H1 (cell line): ENCODE results near the gene MFGE8. TPM values are rescaled to one million over a fixed set of nuclear protein-coding genes. Genes with fewer than 3 reads are reported as not detected.

ENCODE experiments used
- CTCF ChIA-PET: fragments of 300-600 bp; sonication (Branson Sonifier 250); formaldehyde crosslinking; loops from one replicate; lab custom pipeline; 2021; ENCODE audit not compliant: partially characterized antibody; lab: Charles Lee
- POLR2A ChIA-PET: fragments of 300-600 bp; sonication (Branson Sonifier 250); formaldehyde crosslinking; loops from one replicate; lab custom pipeline; 2021; ENCODE audit warnings: inconsistent platforms; ENCODE audit not compliant: partially characterized antibody; lab: Charles Lee
- DNase-seq, 2 experiments: peaks; one replicate each; pipeline versions ENCODE4 v3.0.0 to v3.0.0-alpha.2; 2010 to 2022; ENCODE audit warnings: low spot score in 2 of 2, low read depth in 1 of 2, mixed read lengths in 1 of 2
- FAIRE-seq: peaks from 2 replicates; lab custom pipeline; 2011; peaks lifted over from hg19 to GRCh38; lab: Jason Lieb, UNC
- H2AFZ ChIP-seq: 2 replicates; pipeline ENCODE4 v1.8.1; 2012; ENCODE audit warnings: low read length, inconsistent platforms
- H2AK5ac ChIP-seq: 2 replicates; pipeline ENCODE4 v1.6.1; 2013; ENCODE audit warnings: low read depth, low read length
- H2BK120ac ChIP-seq: replicated peaks from 2 replicates; pipeline ENCODE3; 2013; ENCODE audit warnings: low read depth, low read length, inconsistent platforms
- H2BK12ac ChIP-seq: 2 replicates; pipeline ENCODE4 v1.6.1; 2013; ENCODE audit warnings: low read depth, low read length
- H2BK15ac ChIP-seq: 2 replicates; pipeline ENCODE4 v1.6.1; 2013; ENCODE audit warnings: low read length
- H2BK20ac ChIP-seq: 2 replicates; pipeline ENCODE4 v1.6.1; 2013; ENCODE audit warnings: low read length
- H2BK5ac ChIP-seq: 2 replicates; pipeline ENCODE4 v1.6.1; 2013; ENCODE audit warnings: low read depth, low read length
- H3K14ac ChIP-seq: 2 replicates; pipeline ENCODE4 v1.6.1; 2013; ENCODE audit warnings: inconsistent platforms; ENCODE audit not compliant: insufficient read length
- H3K18ac ChIP-seq: 2 replicates; pipeline ENCODE4 v1.6.1; 2013; ENCODE audit warnings: low read length; ENCODE audit errors: extremely low read depth
- H3K23ac ChIP-seq: 2 replicates; pipeline ENCODE4 v1.6.1; 2013; ENCODE audit warnings: inconsistent platforms; ENCODE audit not compliant: insufficient read length
- H3K23me2 ChIP-seq: 2 replicates; pipeline ENCODE4 v1.6.1; 2013; ENCODE audit warnings: low read depth, low read length
- H3K27ac ChIP-seq: 2 replicates; pipeline ENCODE4 v1.6.1; 2011; ENCODE audit warnings: low read depth, low read length, inconsistent platforms
- H3K27me3 ChIP-seq, 4 experiments: replicated peaks in 1 of 4; 1 replicate in 1 of 4; 2 replicates in 3 of 4; pipeline versions ENCODE4 v1.6.1 to v1.8.1; 2011 to 2013; ENCODE audit warnings: low read length in 3 of 4, mild to moderate bottlenecking in 3 of 4, inconsistent platforms in 2 of 4, mixed read lengths in 2 of 4, moderate library complexity in 1 of 4; ENCODE audit not compliant: control insufficient read depth in 3 of 4, insufficient read depth in 3 of 4; ENCODE audit errors: extremely low read depth in 1 of 4
- H3K36me3 ChIP-seq, 4 experiments: 2 replicates each; pipeline versions ENCODE4 v1.6.1 to v1.8.1; 2011 to 2013; ENCODE audit warnings: mild to moderate bottlenecking in 4 of 4, low read length in 3 of 4, moderate library complexity in 2 of 4, control low read depth in 1 of 4, inconsistent platforms in 1 of 4; ENCODE audit not compliant: insufficient read depth in 4 of 4, control insufficient read depth in 2 of 4
- H3K4ac ChIP-seq: replicated peaks from 2 replicates; pipeline ENCODE3; 2013; ENCODE audit warnings: low read length, low read depth, mixed read lengths, inconsistent platforms; ENCODE audit not compliant: insufficient read length
- H3K4me1 ChIP-seq, 4 experiments: replicated peaks in 1 of 4; 1 replicate in 1 of 4; 2 replicates in 3 of 4; pipeline versions ENCODE4 v1.6.1 to v1.8.1; 2011 to 2013; ENCODE audit warnings: low read length in 3 of 4, inconsistent platforms in 2 of 4, mixed read lengths in 1 of 4; ENCODE audit not compliant: insufficient read depth in 4 of 4, control insufficient read depth in 3 of 4
- H3K4me2 ChIP-seq, 2 experiments: 2 replicates each; pipeline versions ENCODE4 v1.6.1 to v1.8.1; 2011 to 2013; ENCODE audit warnings: low read depth in 2 of 2, low read length in 2 of 2, control low read depth in 1 of 2, inconsistent platforms in 1 of 2, mild to moderate bottlenecking in 1 of 2; ENCODE audit not compliant: insufficient read depth in 1 of 2
- H3K4me3 ChIP-seq, 4 experiments: fragments of 200-600, 300-600 bp in 1 of 4; sonication (generic), shearing (Covaris generic), sonication (Bioruptor Twin) in 1 of 4; 2 replicates each; pipeline versions ENCODE4 v1.5.1 to v1.8.1; 2011 to 2016; ENCODE audit warnings: low read length in 4 of 4, low read depth in 3 of 4, control low read depth in 2 of 4, inconsistent platforms in 2 of 4, mild to moderate bottlenecking in 2 of 4, mixed read lengths in 1 of 4, moderate library complexity in 1 of 4; ENCODE audit not compliant: insufficient read depth in 2 of 4; ENCODE audit errors: extremely low read depth in 1 of 4
- H3K56ac ChIP-seq: replicated peaks from 2 replicates; pipeline ENCODE3; 2013; ENCODE audit warnings: low read depth, mild to moderate bottlenecking, mixed read lengths, low read length, inconsistent platforms; ENCODE audit not compliant: insufficient read length
- H3K79me1 ChIP-seq: 2 replicates; pipeline ENCODE4 v1.6.1; 2013; ENCODE audit warnings: low read depth, low read length, control low read depth
- H3K79me2 ChIP-seq, 2 experiments: 2 replicates each; pipeline versions ENCODE4 v1.6.1 to v1.8.1; 2012 to 2013; ENCODE audit warnings: low read length in 2 of 2, mild to moderate bottlenecking in 2 of 2, inconsistent platforms in 1 of 2; ENCODE audit not compliant: insufficient read depth in 2 of 2, control insufficient read depth in 1 of 2
- H3K9ac ChIP-seq, 4 experiments: replicated peaks in 1 of 4; 1 replicate in 1 of 4; 2 replicates in 3 of 4; pipeline versions ENCODE4 v1.6.1 to v1.8.1; 2011 to 2013; ENCODE audit warnings: low read depth in 3 of 4, low read length in 3 of 4, control low read depth in 2 of 4, mild to moderate bottlenecking in 2 of 4, moderate library complexity in 2 of 4, inconsistent platforms in 1 of 4; ENCODE audit errors: extremely low read depth in 1 of 4
- H3K9me3 ChIP-seq, 2 experiments: 2 replicates each; pipeline versions ENCODE4 v1.6.1 to v1.8.1; 2012 to 2013; ENCODE audit warnings: mild to moderate bottlenecking in 2 of 2, moderate library complexity in 2 of 2, control low read depth in 1 of 2, inconsistent platforms in 1 of 2, low read depth in 1 of 2, low read length in 1 of 2, mixed read lengths in 1 of 2; ENCODE audit not compliant: insufficient read depth in 2 of 2
- H4K20me1 ChIP-seq, 2 experiments: replicated peaks in 1 of 2; 2 replicates each; pipeline versions ENCODE3 to v1.8.1; 2011 to 2013; ENCODE audit warnings: inconsistent platforms in 2 of 2, low read length in 2 of 2, mild to moderate bottlenecking in 1 of 2; ENCODE audit not compliant: insufficient read depth in 2 of 2, control insufficient read depth in 1 of 2
- H4K5ac ChIP-seq: 2 replicates; pipeline ENCODE4 v1.6.1; 2013; ENCODE audit warnings: low read length, low read depth, mixed read lengths, inconsistent platforms; ENCODE audit not compliant: insufficient read length
- H4K8ac ChIP-seq: 2 replicates; pipeline ENCODE4 v1.8.0; 2013; ENCODE audit warnings: mild to moderate bottlenecking, moderate library complexity, low read length, inconsistent platforms; ENCODE audit not compliant: insufficient read depth; ENCODE audit errors: extremely low read depth
- H4K91ac ChIP-seq: replicated peaks from 2 replicates; pipeline ENCODE3; 2013; ENCODE audit warnings: low read length, mixed read lengths, inconsistent platforms; ENCODE audit not compliant: insufficient read length
- NANOG ChIP-seq: IDR thresholded peaks from 2 replicates; pipeline ENCODE4 v1.6.1; 2011; ENCODE audit warnings: low read length, low read depth, mild to moderate bottlenecking, inconsistent platforms; ENCODE audit not compliant: insufficient read depth, poor library complexity, severe bottlenecking
- RAD21 ChIP-seq, 2 experiments: IDR thresholded peaks in 1 of 2; conservative IDR thresholded peaks in 1 of 2; 2 replicates each; pipeline ENCODE4 v1.6.1; 2011; ENCODE audit warnings: low read depth in 2 of 2, low read length in 2 of 2, improper control_type of control experiment in 1 of 2, inconsistent platforms in 1 of 2, mild to moderate bottlenecking in 1 of 2, moderate library complexity in 1 of 2
- RNF2 ChIP-seq: fragments of 200-900, 300-1000 bp; sonication (generic); IDR thresholded peaks from 2 replicates; pipeline ENCODE4 v1.7.1; 2016; ENCODE audit warnings: borderline replicate concordance, low read depth, mild to moderate bottlenecking, antibody characterized with exemption, low read length; ENCODE audit not compliant: poor library complexity, severe bottlenecking; ENCODE audit errors: missing control alignments
- SIN3A ChIP-seq, 2 experiments: IDR thresholded peaks in 1 of 2; conservative IDR thresholded peaks in 1 of 2; 2 replicates each; pipeline ENCODE4 v1.6.1; 2011 to 2012; ENCODE audit warnings: low read length in 2 of 2, improper control_type of control experiment in 1 of 2, low read depth in 1 of 2, mild to moderate bottlenecking in 1 of 2
- YY1 ChIP-seq: IDR thresholded peaks from 2 replicates; pipeline ENCODE4 v1.6.1; 2011; ENCODE audit warnings: low read depth, mild to moderate bottlenecking, low read length
- WGBS, 2 experiments: shearing (Covaris generic) in 1 of 2; methylation state at CpG; one replicate each; pipeline versions ENCODE4 v1.1.6 to v1.1.7; 2013 to 2015; ENCODE audit warnings: low lambda C conversion rate in 2 of 2, mixed read lengths in 2 of 2, inconsistent platforms in 1 of 2, low coverage in 1 of 2, missing lambda C conversion rate in 1 of 2; ENCODE audit not compliant: insufficient replicate concordance in 2 of 2, insufficient coverage in 1 of 2, insufficient read length in 1 of 2; ENCODE audit errors: extremely low coverage in 1 of 2, missing lambda C conversion rate in 1 of 2; 5-methylcytosine and 5-hydroxymethylcytosine counted together
- long read RNA-seq, 2 experiments: library from RNA in 1 of 2; library from capped mRNA in 1 of 2; stranded (forward); transcript quantifications; one replicate each; pipeline ENCODE4 v2.0.0, GENCODE V29; 2021; ENCODE audit warnings: inconsistent platforms in 1 of 2
- polyA minus RNA-seq, 3 experiments: library from RNA; depleted of rRNA, polyadenylated mRNA; stranded (reverse); fragments of >200 nt; gene quantifications; 1 replicate in 2 of 3; 2 replicates in 1 of 3; pipeline ENCODE4 v1.2.3, GENCODE V29; 2011
- polyA plus RNA-seq, 7 experiments: library from polyadenylated mRNA; depleted of rRNA in 3 of 7; stranded (reverse) in 5 of 7; unstranded in 2 of 7; fragments of >200 nt in 5 of 7; fragments of 200-250 nt in 2 of 7; gene quantifications; 1 replicate in 5 of 7; 2 replicates in 1 of 7; 4 replicates in 1 of 7; pipeline versions ENCODE4 v1.2.1 to v1.2.3, GENCODE V29; 2011 to 2013; ENCODE audit warnings: missing spikeins in 2 of 7, mixed read lengths in 2 of 7
- total RNA-seq: library from RNA; stranded (reverse); fragmentation: NEBNext Ultra II Directional; extraction: Animal tissue kit (Norgen Biotek cat#: 25700); gene quantifications from 2 replicates; pipeline ENCODE4 v1.2.1, GENCODE V29; 2021

The MFGE8 gene
- total RNA-seq (1,211 and 1,237 TPM in 2 replicates), polyA plus RNA-seq (2011; rRNA removed) (2,117 and 2,643 TPM in 2 replicates), polyA minus RNA-seq (2011; rRNA and poly(A)+ RNA removed) (1,165 and 1,269 TPM in 2 replicates)
- polyA plus RNA-seq (2011; cell fraction: cytosol; rRNA removed) = 1,895 TPM
- polyA plus RNA-seq (2011; cell fraction: nucleus; rRNA removed) = 4,441 TPM
- 1,613 to 2,038 TPM (median 1,926 TPM) in 4 replicates for polyA plus RNA-seq (2012, experiment 1 of 2)
- 1,448 TPM for polyA plus RNA-seq (2012, experiment 2 of 2)
- 955 TPM for polyA plus RNA-seq (2013, experiment 1 of 2)
- 930 TPM for polyA plus RNA-seq (2013, experiment 2 of 2)
- 1,023 TPM for polyA minus RNA-seq (2011; cell fraction: cytosol; rRNA and poly(A)+ RNA removed)
- 1,091 TPM for polyA minus RNA-seq (2011; cell fraction: nucleus; rRNA and poly(A)+ RNA removed)
- long read RNA-seq, experiment 1, transcript MFGE8-214 (3 exons, 801 nt) = minor isoform, 58 of 876 reads
- long read RNA-seq, experiment 1, transcript MFGE8-201 (8 exons, 1,937 nt) = major isoform, 321 of 876 reads
- long read RNA-seq, experiment 1, transcript MFGE8-202 (7 exons, 1,752 nt) = minor isoform, 44 of 876 reads
- long read RNA-seq, experiment 1, transcript MFGE8-205 (9 exons, 1,989 nt) = minor isoform, 9 of 876 reads
- long read RNA-seq, experiment 1, partial matches to known transcripts = 252 of 876 reads
- long read RNA-seq, experiment 1, other reads (novel, unspliced or antisense) = 187 of 876 reads
- long read RNA-seq, experiment 2, partial matches to known transcripts = 19 of 27 reads
- long read RNA-seq, experiment 2, other reads (novel, unspliced or antisense) = 2 of 27 reads

GRCh38 chr15:88913017-88913849 lies at the start of gene MFGE8:
Gene MFGE8 (minus strand): TSS chr15:88913379. CDS start chr15:88913319, 60 bp downstream.
- H3K56ac ChIP-seq = peak within 1 kb of the TSS; percentile 54
- no peaks in the 10 kb centered on the region; a peak in 1 of 7 replicates for H3K27me3 ChIP-seq
- peak within 1 kb of the TSS; percentile 71; the same call in 1 of the 2 replicates for H3K18ac ChIP-seq
- H2BK12ac ChIP-seq = 0 out of 2 replicates have a peak within 1 kb of the TSS, but pooled peaks have one; percentile 60
- no peak within 1 kb of the TSS for H3K14ac ChIP-seq
- H3K4me1 ChIP-seq = peaks cover 2 to 26% (median 23%) of the 10 kb centered on the region in 4 experiments
- peaks cover 9% of the 10 kb centered on the region; the same call in 1 of the 2 replicates for H3K23me2 ChIP-seq
- H4K91ac ChIP-seq = peak within 1 kb of the TSS; percentile 66
- peak within 1 kb of the TSS; percentile 11 for H3K4ac ChIP-seq
- H2BK15ac ChIP-seq = no peak within 1 kb of the TSS
- peaks cover 22 to 38% (median 26%) of the 10 kb centered on the region in 4 experiments for H3K36me3 ChIP-seq
- peaks cover 16% of the 10 kb centered on the region for H3K79me1 ChIP-seq
- H2AK5ac ChIP-seq = no peak within 1 kb of the TSS
- peaks cover 29 to 30% of the 10 kb centered on the region in 2 experiments for H4K20me1 ChIP-seq
- peak within 1 kb of the TSS; percentile 66 for H4K8ac ChIP-seq
- H2BK120ac ChIP-seq = peak within 1 kb of the TSS; percentile 56
- FAIRE-seq (peak; percentile 24), DNase-seq (peak; percentile 71 to 96)
- 2% methylated on average over 55 of the region's 67 CpGs; no CpG with 5 or more reads in 1 of the 2 experiments for WGBS, 2 experiments
- ChIA-PET CTCF (interaction anchor here (0.8 to 6.3 kb wide), 8 partner anchors 9 to 105 kb away, joined by 3 to 30 read pairs (median 6); partner anchors contain the start of gene HAPLN3), POLR2A (interaction anchor here (0.7 to 27.2 kb wide), 13 partner anchors 8 to 224 kb away, joined by 3 to 607 read pairs (median 4); partner anchors contain the start of gene HAPLN3)
- H2AFZ ChIP-seq = no peak within 1 kb of the TSS
- H3K4me2 ChIP-seq = peak within 1 kb of the TSS; percentile 72 to 89
- H2BK5ac ChIP-seq = peak within 1 kb of the TSS; percentile 58
- no peak within 1 kb of the TSS for H3K23ac ChIP-seq
- peaks cover 11 to 51% of the 10 kb centered on the region in 2 experiments for H3K79me2 ChIP-seq
- H2BK20ac ChIP-seq = no peak within 1 kb of the TSS
- peak within 1 kb of the TSS; percentile 59 to 72 (median 65) for H3K9ac ChIP-seq
- peak within 1 kb of the TSS; percentile 74 for H4K5ac ChIP-seq
- peak within 1 kb of the TSS; percentile 22; the same call in 1 of the 2 replicates for H3K27ac ChIP-seq
- no peaks in the 10 kb centered on the region for H3K9me3 ChIP-seq
- H3K4me3 ChIP-seq = peak within 1 kb of the TSS; percentile 74 to 90 (median 84)
- TF ChIP-seq RNF2 (no peak), NANOG (no peak), RAD21 (IDR thresholded peaks at IDR 0.05 in 1 of 2, conservative IDR thresholded peaks at IDR 0.05 in 1 of 2; ENCODE audit: low read depth in 2 of 2, low read length in 2 of 2) (peak; percentile 27 to 48; a peak in 3 of 4 replicates), YY1 (no peak), SIN3A (conservative IDR thresholded peaks at IDR 0.05 in 1 of 2, IDR thresholded peaks at IDR 0.05 in 1 of 2; ENCODE audit: low read depth in 1 of 2, low read length in 2 of 2) (peak in 1 of 2 experiments; percentile 77; a peak in 1 of 4 replicates)
